SH-SY5Y (cell line): ENCODE results near the gene C2orf68.

Experiments used
- GATA2 ChIP-seq: IDR thresholded peaks from 2 replicates; pipeline ENCODE4 v1.6.1; 2011; ENCODE audit warnings: mild to moderate bottlenecking, low read depth, low read length
- GATA3 ChIP-seq: IDR thresholded peaks from 2 replicates; pipeline ENCODE4 v1.6.1; 2011; ENCODE audit warnings: low read depth, mild to moderate bottlenecking, low read length, moderate library complexity

Gene C2orf68

GRCh38 chr2:85595301-85596025 lies 16.4 kb downstream of the C2orf68 start, which contains the start of gene RNF181:
Gene RNF181 (plus strand): TSS chr2:85595745. CDS start chr2:85595764, 19 bp downstream.
- no peak for TF ChIP-seq GATA3

- TF ChIP-seq GATA2 (no peak), GATA3 (no peak)
Observed at GRCh38 chr2:85594715-85595300, 17.1 kb downstream of the C2orf68 start.

GRCh38 chr2:85593023-85593422 lies 18.8 kb downstream of the C2orf68 start:
- TF ChIP-seq GATA2 = no peak
- TF ChIP-seq GATA3 = no peak

GRCh38 chr2:85591563-85591962 lies 20.3 kb downstream of the C2orf68 start:
- TF ChIP-seq GATA3 (no peak), GATA2 (peak; percentile 39; the same call in 1 of the 2 replicates)

GRCh38 chr2:85590950-85591349 lies 20.9 kb downstream of the C2orf68 start:
- TF ChIP-seq GATA3 = no peak
- TF ChIP-seq GATA2 = no peak

- TF ChIP-seq GATA3 (no peak), GATA2 (no peak)
Observed at GRCh38 chr2:85589982-85590791, 21.7 kb downstream of the C2orf68 start.

GRCh38 chr2:85589181-85589580 lies 22.7 kb downstream of the C2orf68 start:
- TF ChIP-seq GATA2 (no peak), GATA3 (no peak)

GRCh38 chr2:85588645-85589044 lies 23.2 kb downstream of the C2orf68 start:
- TF ChIP-seq GATA2 = no peak
- no peak for TF ChIP-seq GATA3

- TF ChIP-seq GATA2 (no peak), GATA3 (no peak)
Observed at GRCh38 chr2:85588236-85588635, 23.6 kb downstream of the C2orf68 start.

GRCh38 chr2:85585781-85586105 lies 26.1 kb downstream of the C2orf68 start:
- no peak for TF ChIP-seq GATA2
- TF ChIP-seq GATA3 = no peak

- no peak for TF ChIP-seq GATA3
- no peak for TF ChIP-seq GATA2
Observed at GRCh38 chr2:85584857-85585780, 26.7 kb downstream of the C2orf68 start.

- TF ChIP-seq GATA2 = no peak
Observed at GRCh38 chr2:85584354-85584856, 27.5 kb downstream of the C2orf68 start, which contains the start of gene VAMP5. Gene VAMP5 (plus strand): TSS chr2:85584431. CDS start chr2:85584491, 60 bp downstream.

GRCh38 chr2:85583667-85584353 lies 28.1 kb downstream of the C2orf68 start:
- no peak for TF ChIP-seq GATA3
- TF ChIP-seq GATA2 = no peak

- no peak for TF ChIP-seq GATA2
- TF ChIP-seq GATA3 = no peak
Observed at GRCh38 chr2:85582492-85582891, 29.4 kb downstream of the C2orf68 start.

- TF ChIP-seq GATA3 (no peak), GATA2 (no peak)
Observed at GRCh38 chr2:85580206-85580605, 31.7 kb downstream of the C2orf68 start.
